NCI-H748 (cell line): ENCODE results near the gene TUBB4B.
A peak's percentile ranks its signal among the peaks of the same experiment; 100 is the strongest.

ENCODE experiments used
- DNase-seq: peaks from one replicate; lab custom pipeline; 2025; ENCODE audit not compliant: unreplicated experiment; lab: John Stamatoyannopoulos, UW

TUBB4B gene

GRCh38 chr9:137225699-137226331, 15.3 kb upstream of the TUBB4B start:
- no peak for DNase-seq

DNA sequence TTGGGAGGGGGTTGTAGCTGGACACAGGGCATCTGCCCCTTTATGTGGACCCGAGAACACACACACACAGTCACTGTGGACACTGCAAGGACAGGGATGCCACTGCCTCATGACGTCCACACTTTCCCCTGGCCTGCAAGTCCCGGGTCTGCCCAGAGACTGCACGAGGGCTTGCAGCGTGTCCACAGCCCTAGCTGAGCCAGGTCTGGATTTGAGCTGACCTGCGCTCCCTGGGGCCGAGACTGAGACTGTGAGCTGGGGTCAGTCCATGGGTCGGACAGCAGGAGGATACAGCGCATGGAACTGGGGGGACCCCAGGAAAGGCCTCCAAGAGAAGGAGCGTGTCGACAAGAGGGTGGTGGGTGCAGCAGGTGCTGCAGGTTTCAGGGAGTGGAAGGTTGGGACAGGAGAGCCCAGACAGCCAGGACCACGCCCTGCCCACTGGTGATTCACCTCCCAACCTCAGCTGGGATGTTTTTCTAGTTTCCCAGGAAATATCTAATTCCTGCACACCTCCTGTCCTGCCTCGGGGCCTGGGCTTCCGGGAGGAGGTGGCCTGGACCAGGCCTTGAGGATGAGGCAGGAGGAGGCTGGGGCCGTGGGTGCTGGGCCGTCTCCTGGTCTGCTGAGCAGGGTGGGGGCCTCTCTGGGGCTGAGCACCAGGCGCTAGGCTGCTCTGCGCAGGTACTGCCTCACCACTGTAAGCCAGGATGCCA, 14.6 kb upstream of the TUBB4B start:
- DNase-seq: no peak

- peak; percentile 82 for DNase-seq
Observed at GRCh38 chr9:137227054-137227852, 13.8 kb upstream of the TUBB4B start, which contains the start of gene RNF224. Gene RNF224, plus strand, starts transcription at chr9:137227502. Its CDS starts 834 bp downstream, at chr9:137228336.

DNA sequence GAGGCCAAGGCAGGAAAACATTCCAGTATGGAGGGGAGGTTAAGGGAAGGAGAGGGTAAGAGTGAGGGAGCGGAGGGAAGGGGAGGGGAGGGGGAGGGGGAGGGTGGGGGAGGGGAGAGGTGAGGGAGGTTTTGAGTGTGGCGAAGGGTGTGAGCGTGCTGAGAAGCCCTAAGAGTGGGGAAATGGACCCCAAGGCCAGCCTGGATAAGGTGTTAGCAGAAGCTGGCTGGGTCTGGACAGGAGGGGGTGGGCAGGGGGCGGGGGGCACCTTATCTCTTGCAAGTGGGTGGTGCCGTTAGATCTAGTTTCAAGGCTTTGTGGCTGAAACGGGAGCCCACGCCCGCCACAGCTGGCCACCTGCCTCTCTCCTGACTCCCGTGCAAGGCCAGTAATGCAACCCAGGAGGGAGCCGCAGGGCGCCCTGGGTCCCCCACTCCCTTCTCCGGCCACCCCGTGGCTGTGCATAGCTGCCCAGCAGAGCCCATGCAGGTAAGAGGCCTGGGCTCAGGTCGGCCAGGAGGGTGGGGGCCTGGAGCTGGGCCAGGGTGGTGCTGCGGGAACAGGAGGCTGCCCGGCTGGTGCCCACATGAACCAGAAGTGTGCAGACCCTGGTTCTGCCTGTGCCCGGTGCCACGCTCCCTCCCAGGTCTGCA, 13.1 kb upstream of the TUBB4B start:
- DNase-seq: no peak

GRCh38 chr9:137228506-137228967, 12.6 kb upstream of the TUBB4B start:
- no peak for DNase-seq

GRCh38 chr9:137228968-137229896, 11.9 kb upstream of the TUBB4B start:
- DNase-seq: no peak

- no peak for DNase-seq
Observed at GRCh38 chr9:137229903-137230704, 11.0 kb upstream of the TUBB4B start.

GRCh38 chr9:137230705-137231371, 10.2 kb upstream of the TUBB4B start, which contains the start of gene SLC34A3:
Gene SLC34A3, plus strand, starts transcription at chr9:137230901. Its CDS starts 802 bp downstream, at chr9:137231703.
- DNase-seq: no peak

- DNase-seq: no peak
Observed at GRCh38 chr9:137231372-137232039, 9.6 kb upstream of the TUBB4B start.

DNA sequence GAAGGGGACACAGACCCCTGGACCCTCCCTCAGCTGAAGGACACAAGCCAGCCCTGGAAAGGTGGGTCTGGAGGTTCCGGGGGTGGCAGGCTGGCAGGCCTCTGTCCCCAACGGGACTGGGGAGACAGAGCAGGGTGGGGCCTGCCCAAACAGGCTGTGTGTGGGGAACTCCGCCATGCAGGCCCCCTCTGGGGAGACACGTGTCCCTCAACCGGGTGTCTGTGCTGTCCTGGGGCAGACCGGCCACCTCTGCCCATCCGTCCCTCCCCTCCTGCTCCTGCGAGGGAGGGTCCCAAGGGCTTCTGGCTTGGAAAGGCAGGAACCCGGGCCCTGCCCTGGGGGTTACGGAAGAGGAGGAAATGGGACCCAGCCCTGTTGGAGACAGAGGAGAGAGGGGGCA, 9.0 kb upstream of the TUBB4B start:
- DNase-seq: no peak

DNA sequence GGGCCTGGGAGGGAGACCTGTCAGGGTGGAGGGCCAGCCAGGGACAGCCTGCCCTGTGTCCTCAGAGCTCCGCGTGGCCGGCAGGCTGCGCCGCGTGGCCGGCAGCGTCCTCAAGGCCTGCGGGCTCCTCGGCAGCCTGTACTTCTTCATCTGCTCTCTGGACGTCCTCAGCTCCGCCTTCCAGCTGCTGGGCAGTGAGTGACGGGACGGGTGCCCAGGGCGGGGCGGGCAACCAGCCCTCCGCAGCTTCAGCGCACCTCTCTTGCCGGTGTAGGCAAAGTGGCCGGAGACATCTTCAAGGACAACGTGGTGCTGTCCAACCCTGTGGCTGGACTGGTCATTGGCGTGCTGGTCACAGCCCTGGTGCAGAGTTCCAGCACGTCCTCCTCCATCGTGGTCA, 8.6 kb upstream of the TUBB4B start:
- no peak for DNase-seq

DNA sequence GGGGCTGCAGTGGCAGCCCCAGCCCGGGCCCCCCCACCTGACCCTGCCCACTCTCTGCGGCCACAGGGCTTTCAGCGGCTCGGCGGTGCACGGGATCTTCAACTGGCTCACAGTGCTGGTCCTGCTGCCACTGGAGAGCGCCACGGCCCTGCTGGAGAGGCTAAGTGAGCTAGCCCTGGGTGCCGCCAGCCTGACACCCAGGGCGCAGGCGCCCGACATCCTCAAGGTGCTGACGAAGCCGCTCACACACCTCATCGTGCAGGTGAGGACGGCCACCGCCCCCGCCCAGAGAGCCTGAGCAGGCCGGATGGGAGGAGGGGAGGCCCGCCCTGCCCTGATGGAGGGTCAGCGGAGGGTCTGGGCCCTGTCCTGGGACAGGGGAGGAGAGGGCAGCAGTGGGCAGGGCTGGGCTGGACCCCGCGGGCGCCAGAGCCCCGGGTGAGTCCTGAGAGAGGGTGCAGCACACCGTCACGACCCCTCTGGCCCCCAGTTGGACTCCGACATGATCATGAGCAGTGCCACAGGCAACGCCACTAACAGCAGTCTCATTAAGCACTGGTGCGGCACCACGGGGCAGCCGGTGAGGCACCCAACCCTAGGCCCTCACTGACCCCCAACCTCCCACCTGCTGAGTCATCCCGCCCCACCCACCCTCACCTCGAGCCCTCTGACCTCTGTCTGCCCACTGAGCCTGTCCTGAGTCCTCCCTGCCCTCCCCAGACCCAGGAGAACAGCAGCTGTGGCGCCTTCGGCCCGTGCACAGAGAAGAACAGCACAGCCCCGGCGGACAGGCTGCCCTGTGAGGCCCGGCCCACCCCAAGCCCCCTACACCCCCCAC, 7.7 kb upstream of the TUBB4B start:
- no peak for DNase-seq

- no peak for DNase-seq
Observed at GRCh38 chr9:137234055-137234697, 6.9 kb upstream of the TUBB4B start.

GRCh38 chr9:137234758-137235423, 6.2 kb upstream of the TUBB4B start:
- DNase-seq: no peak

GRCh38 chr9:137235424-137236237, 5.5 kb upstream of the TUBB4B start:
- DNase-seq: peak; percentile 39
